Neural cell (in vitro differentiated cells): Measurements from ENCODE around the gene PLD6.

ENCODE experiments used
- EZH2 ChIP-seq: fragments of 200-600, 300-800 bp; shearing (Covaris generic), sonication (generic); IDR thresholded peaks from 2 replicates; pipeline ENCODE4 v1.6.1; 2014; ENCODE audit warnings: antibody characterized with exemption, low read length, borderline replicate concordance, mild to moderate bottlenecking; ENCODE audit not compliant: insufficient read depth, poor library complexity, severe bottlenecking
- MXI1 ChIP-seq: fragments of 450-650 bp; conservative IDR thresholded peaks from 2 replicates; pipeline ENCODE4 v1.6.1; 2014; ENCODE audit warnings: antibody characterized with exemption, mild to moderate bottlenecking; ENCODE audit not compliant: poor library complexity, severe bottlenecking
- POLR2AphosphoS5 ChIP-seq: IDR thresholded peaks from 2 replicates; pipeline ENCODE4 v1.6.1; 2012
- RAD21 ChIP-seq: fragments of 450-650 bp; conservative IDR thresholded peaks from 2 replicates; pipeline ENCODE4 v1.6.1; 2014; ENCODE audit warnings: antibody characterized with exemption, mild to moderate bottlenecking, moderate library complexity
- TF ChIP-seq, protein P1 (sequence below): fragments of 450-650 bp; IDR thresholded peaks from 2 replicates; pipeline ENCODE4 v1.5.1; 2014; ENCODE audit warnings: antibody characterized with exemption, mild to moderate bottlenecking, moderate library complexity; ENCODE audit not compliant: poor library complexity, severe bottlenecking

- no peak for TF ChIP-seq POLR2AphosphoS5
- TF ChIP-seq, protein P1, sequence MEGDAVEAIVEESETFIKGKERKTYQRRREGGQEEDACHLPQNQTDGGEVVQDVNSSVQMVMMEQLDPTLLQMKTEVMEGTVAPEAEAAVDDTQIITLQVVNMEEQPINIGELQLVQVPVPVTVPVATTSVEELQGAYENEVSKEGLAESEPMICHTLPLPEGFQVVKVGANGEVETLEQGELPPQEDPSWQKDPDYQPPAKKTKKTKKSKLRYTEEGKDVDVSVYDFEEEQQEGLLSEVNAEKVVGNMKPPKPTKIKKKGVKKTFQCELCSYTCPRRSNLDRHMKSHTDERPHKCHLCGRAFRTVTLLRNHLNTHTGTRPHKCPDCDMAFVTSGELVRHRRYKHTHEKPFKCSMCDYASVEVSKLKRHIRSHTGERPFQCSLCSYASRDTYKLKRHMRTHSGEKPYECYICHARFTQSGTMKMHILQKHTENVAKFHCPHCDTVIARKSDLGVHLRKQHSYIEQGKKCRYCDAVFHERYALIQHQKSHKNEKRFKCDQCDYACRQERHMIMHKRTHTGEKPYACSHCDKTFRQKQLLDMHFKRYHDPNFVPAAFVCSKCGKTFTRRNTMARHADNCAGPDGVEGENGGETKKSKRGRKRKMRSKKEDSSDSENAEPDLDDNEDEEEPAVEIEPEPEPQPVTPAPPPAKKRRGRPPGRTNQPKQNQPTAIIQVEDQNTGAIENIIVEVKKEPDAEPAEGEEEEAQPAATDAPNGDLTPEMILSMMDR: no peak
- TF ChIP-seq MXI1: no peak
- no peak for TF ChIP-seq RAD21
- no peak for TF ChIP-seq EZH2
Measured at GRCh38 chr17:17188586-17188985, 17.5 kb downstream of the PLD6 start.
